Ascending aorta (tissue), 2 donors: ENCODE data around the gene CNKSR3. TPM values are rescaled to one million over a fixed set of nuclear protein-coding genes. Genes with fewer than 3 reads are reported as not detected.

Experiments used
- DNase-seq, 2 donors: peaks; one replicate each; pipeline ENCODE4 v3.0.0-alpha.2; 2019; ENCODE audit warnings: low spot score in 2 of 2
- H3K27ac ChIP-seq, 2 donors: fragments of 200-600 bp; sonication (generic); one replicate each; pipeline ENCODE4 v1.5.1; 2016 to 2017; ENCODE audit warnings: mild to moderate bottlenecking in 1 of 2
- H3K27me3 ChIP-seq: fragments of 200-600 bp; sonication (generic); one replicate; pipeline ENCODE4 v1.5.1; 2017
- H3K36me3 ChIP-seq, 2 donors: fragments of 200-600 bp; sonication (generic); one replicate each; pipeline ENCODE4 v1.5.1; 2016
- H3K4me1 ChIP-seq, 2 donors: fragments of 200-600 bp; sonication (generic); one replicate each; pipeline ENCODE4 v1.5.1; 2016 to 2017; ENCODE audit warnings: mild to moderate bottlenecking in 1 of 2
- H3K4me3 ChIP-seq, 2 donors: fragments of 200-600 bp; sonication (generic); one replicate each; pipeline ENCODE4 v1.5.1; 2016 to 2017; ENCODE audit warnings: mild to moderate bottlenecking in 1 of 2
- H3K9me3 ChIP-seq, 2 donors: fragments of 200-600 bp; sonication (generic); one replicate each; pipeline ENCODE4 v1.5.1; 2016
- intact Hi-C: fragments of 100-400 bp; cut with DNase I; formaldehyde crosslinking; loops from one replicate; pipeline ENCODE4 v1.15.1; 2023
- total RNA-seq: library from RNA; depleted of rRNA; stranded (reverse); fragments of >200 nt; gene quantifications from one replicate; pipeline ENCODE4 v1.1.0, GENCODE V29; 2016
- TF ChIP-seq, protein P1 (sequence below), 3 experiments: fragments of 200-600 bp in 2 of 3; fragments of 450-650 bp in 1 of 3; sonication (generic) in 2 of 3; IDR thresholded peaks; one replicate each; pipeline ENCODE4 v1.5.1; 2016 to 2019; ENCODE audit warnings: antibody characterized with exemption in 3 of 3, mild to moderate bottlenecking in 1 of 3, moderate library complexity in 1 of 3

The CNKSR3 gene
- total RNA-seq, 1 donor from 2014 or later = 9.7 TPM

- Histone ChIP-seq H3K9me3 (no peaks in the 10 kb centered on the region), H3K27me3 (no peaks in the 10 kb centered on the region), H3K4me1 (peaks cover 0 to 3% of the 10 kb centered on the region in 2 donors), H3K27ac (no peak overlapping the region), H3K4me3 (no peak overlapping the region), H3K36me3 (no peaks in the 10 kb centered on the region)
- intact Hi-C loops = no loop called here
- no peak for DNase-seq
- TF ChIP-seq, protein P1, sequence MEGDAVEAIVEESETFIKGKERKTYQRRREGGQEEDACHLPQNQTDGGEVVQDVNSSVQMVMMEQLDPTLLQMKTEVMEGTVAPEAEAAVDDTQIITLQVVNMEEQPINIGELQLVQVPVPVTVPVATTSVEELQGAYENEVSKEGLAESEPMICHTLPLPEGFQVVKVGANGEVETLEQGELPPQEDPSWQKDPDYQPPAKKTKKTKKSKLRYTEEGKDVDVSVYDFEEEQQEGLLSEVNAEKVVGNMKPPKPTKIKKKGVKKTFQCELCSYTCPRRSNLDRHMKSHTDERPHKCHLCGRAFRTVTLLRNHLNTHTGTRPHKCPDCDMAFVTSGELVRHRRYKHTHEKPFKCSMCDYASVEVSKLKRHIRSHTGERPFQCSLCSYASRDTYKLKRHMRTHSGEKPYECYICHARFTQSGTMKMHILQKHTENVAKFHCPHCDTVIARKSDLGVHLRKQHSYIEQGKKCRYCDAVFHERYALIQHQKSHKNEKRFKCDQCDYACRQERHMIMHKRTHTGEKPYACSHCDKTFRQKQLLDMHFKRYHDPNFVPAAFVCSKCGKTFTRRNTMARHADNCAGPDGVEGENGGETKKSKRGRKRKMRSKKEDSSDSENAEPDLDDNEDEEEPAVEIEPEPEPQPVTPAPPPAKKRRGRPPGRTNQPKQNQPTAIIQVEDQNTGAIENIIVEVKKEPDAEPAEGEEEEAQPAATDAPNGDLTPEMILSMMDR (IDR thresholded peaks at IDR 0.05) = no peak
Measured at GRCh38 chr6:154367336-154367735, 143.1 kb downstream of the CNKSR3 start.

DNA sequence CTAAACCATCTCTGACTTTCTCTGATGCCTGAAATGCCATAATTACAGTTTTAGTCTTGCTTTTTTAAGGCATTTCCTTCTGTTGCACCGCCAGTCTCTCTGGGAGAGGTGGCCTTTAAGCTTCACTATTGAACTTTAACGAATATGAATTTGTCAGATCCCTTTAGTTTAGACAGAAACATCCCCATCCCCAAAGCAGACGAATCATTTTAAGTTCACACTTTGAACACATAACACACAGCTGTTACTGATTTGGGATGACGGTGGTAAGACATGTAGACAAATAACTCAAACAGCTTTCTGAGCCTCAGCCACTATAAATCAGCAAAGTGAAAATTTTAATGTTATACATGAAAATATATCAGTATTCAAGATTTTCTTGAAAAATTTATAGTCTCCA, 146.7 kb downstream of the CNKSR3 start:
- Histone ChIP-seq H3K27ac (no peak overlapping the region), H3K27me3 (no peaks in the 10 kb centered on the region), H3K9me3 (no peaks in the 10 kb centered on the region), H3K4me1 (no peaks in the 10 kb centered on the region), H3K36me3 (no peaks in the 10 kb centered on the region), H3K4me3 (no peak overlapping the region)
- TF ChIP-seq, protein P1 (IDR thresholded peaks at IDR 0.05) = no peak
- intact Hi-C loops = no loop called here
- DNase-seq = no peak

GRCh38 chr6:154361476-154361875, 149.0 kb downstream of the CNKSR3 start:
- H3K4me3 ChIP-seq = no peak overlapping the region
- no peaks in the 10 kb centered on the region for H3K9me3 ChIP-seq
- DNase-seq = no peak
- H3K4me1 ChIP-seq = no peaks in the 10 kb centered on the region
- no peak overlapping the region for H3K27ac ChIP-seq
- H3K27me3 ChIP-seq = no peaks in the 10 kb centered on the region
- intact Hi-C loops = no loop called here
- H3K36me3 ChIP-seq = no peaks in the 10 kb centered on the region
- TF ChIP-seq, protein P1 (IDR thresholded peaks at IDR 0.05) = no peak

- Histone ChIP-seq H3K4me3 (no peak overlapping the region), H3K27ac (no peak overlapping the region), H3K36me3 (no peaks in the 10 kb centered on the region), H3K27me3 (no peaks in the 10 kb centered on the region), H3K9me3 (no peaks in the 10 kb centered on the region), H3K4me1 (no peaks in the 10 kb centered on the region)
- DNase-seq = no peak
- TF ChIP-seq, protein P1 (IDR thresholded peaks at IDR 0.05) = no peak
- intact Hi-C loops = no loop called here
Measured at GRCh38 chr6:154360476-154360875, 150.0 kb downstream of the CNKSR3 start.

GRCh38 chr6:154359679-154360078, 150.8 kb downstream of the CNKSR3 start:
- Histone ChIP-seq H3K36me3 (no peaks in the 10 kb centered on the region), H3K27me3 (no peaks in the 10 kb centered on the region), H3K27ac (no peak overlapping the region), H3K9me3 (no peaks in the 10 kb centered on the region), H3K4me3 (no peak overlapping the region), H3K4me1 (no peaks in the 10 kb centered on the region)
- intact Hi-C loops = no loop called here
- DNase-seq = no peak
- TF ChIP-seq, protein P1 (IDR thresholded peaks at IDR 0.05) = no peak

DNA sequence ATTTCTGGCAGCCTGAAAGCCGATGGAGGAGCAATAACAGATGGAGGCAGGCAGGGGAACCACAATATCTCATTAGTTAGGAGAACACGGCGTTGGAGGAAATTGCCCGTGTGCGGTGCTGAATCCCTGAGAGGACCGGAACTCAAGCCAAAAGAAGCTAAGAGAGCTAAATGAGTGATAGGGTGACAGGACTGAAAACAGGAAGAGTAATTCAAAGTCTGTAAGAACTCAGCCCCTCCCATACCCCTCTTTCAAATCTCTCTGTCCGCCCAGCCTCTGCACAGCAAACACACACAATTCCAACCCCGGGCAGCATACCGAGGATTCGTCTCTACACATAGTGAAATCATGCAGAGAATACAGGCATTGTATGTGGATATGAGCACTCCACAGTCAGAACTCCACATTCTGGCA, 151.3 kb downstream of the CNKSR3 start:
- Histone ChIP-seq H3K4me1 (no peaks in the 10 kb centered on the region), H3K27ac (no peak overlapping the region), H3K9me3 (no peaks in the 10 kb centered on the region), H3K27me3 (no peaks in the 10 kb centered on the region), H3K4me3 (no peak overlapping the region), H3K36me3 (no peaks in the 10 kb centered on the region)
- TF ChIP-seq, protein P1 (IDR thresholded peaks at IDR 0.05) = no peak
- intact Hi-C loops = no loop called here
- no peak for DNase-seq
